Trophoblast cell (in vitro differentiated cells and primary cell): ENCODE data around the gene KCNT1.
"Not testable (repeated sequence)": the region's sequence is repeated elsewhere in the genome, so short reads cannot be mapped to it uniquely, and the experiment has no call there.

Experiments used
- DNase-seq, 2 donors: peaks; one replicate each; pipeline ENCODE4 v3.0.0-alpha.2; 2016
- H2AFZ ChIP-seq: 2 replicates; pipeline ENCODE4 v1.6.1; 2013; ENCODE audit warnings: low read length, moderate library complexity, mild to moderate bottlenecking; ENCODE audit not compliant: insufficient read depth, poor library complexity
- H2AK5ac ChIP-seq: 2 replicates; pipeline ENCODE4 v1.6.1; 2013; ENCODE audit warnings: mild to moderate bottlenecking, low read length
- H2BK120ac ChIP-seq: 2 replicates; pipeline ENCODE4 v1.6.1; 2013; ENCODE audit warnings: low read length, mild to moderate bottlenecking, moderate library complexity; ENCODE audit not compliant: insufficient read depth, poor library complexity
- H2BK12ac ChIP-seq: 2 replicates; pipeline ENCODE4 v1.6.1; 2013; ENCODE audit warnings: mild to moderate bottlenecking, low read length, moderate library complexity
- H2BK5ac ChIP-seq: 2 replicates; pipeline ENCODE4 v1.6.1; 2013; ENCODE audit warnings: low read length, low read depth, moderate library complexity, mild to moderate bottlenecking; ENCODE audit not compliant: poor library complexity
- H3K14ac ChIP-seq: 2 replicates; pipeline ENCODE4 v1.6.1; 2013; ENCODE audit warnings: mild to moderate bottlenecking, low read length
- H3K18ac ChIP-seq: 2 replicates; pipeline ENCODE4 v1.6.1; 2013; ENCODE audit warnings: mild to moderate bottlenecking, low read length
- H3K23ac ChIP-seq: 2 replicates; pipeline ENCODE4 v1.6.1; 2013; ENCODE audit warnings: low read length
- H3K27ac ChIP-seq: 2 replicates; pipeline ENCODE4 v1.5.1; 2013; ENCODE audit warnings: low read depth, mild to moderate bottlenecking, inconsistent platforms, low read length, moderate library complexity
- H3K27me3 ChIP-seq: 2 replicates; pipeline ENCODE4 v1.6.1; 2013; ENCODE audit warnings: inconsistent platforms, mild to moderate bottlenecking, low read length, moderate library complexity; ENCODE audit not compliant: insufficient read depth
- H3K36me3 ChIP-seq, 2 experiments: 1 replicate in 1 of 2; 2 replicates in 1 of 2; pipeline ENCODE4 v1.6.1; 2013; ENCODE audit warnings: low read length in 2 of 2, mild to moderate bottlenecking in 2 of 2, moderate library complexity in 1 of 2; ENCODE audit not compliant: insufficient read depth in 2 of 2, control insufficient read depth in 1 of 2
- H3K4ac ChIP-seq: 2 replicates; pipeline ENCODE4 v1.6.1; 2013; ENCODE audit warnings: low read depth, mild to moderate bottlenecking, low read length, moderate library complexity
- H3K4me1 ChIP-seq, 2 experiments: 1 replicate in 1 of 2; 2 replicates in 1 of 2; pipeline ENCODE4 v1.6.1; 2013; ENCODE audit warnings: low read length in 2 of 2, mild to moderate bottlenecking in 2 of 2, moderate library complexity in 1 of 2; ENCODE audit not compliant: insufficient read depth in 2 of 2, control insufficient read depth in 1 of 2
- H3K4me2 ChIP-seq: 2 replicates; pipeline ENCODE4 v1.6.1; 2013; ENCODE audit warnings: inconsistent platforms, mild to moderate bottlenecking, low read length, moderate library complexity
- H3K4me3 ChIP-seq: 2 replicates; pipeline ENCODE4 v1.5.1; 2013; ENCODE audit warnings: mild to moderate bottlenecking, low read depth, low read length, inconsistent platforms
- H3K79me1 ChIP-seq: one replicate; pipeline ENCODE4 v1.6.1; 2013; ENCODE audit warnings: low read length
- H3K79me2 ChIP-seq: 2 replicates; pipeline ENCODE4 v1.6.1; 2013; ENCODE audit warnings: low read length, mild to moderate bottlenecking; ENCODE audit not compliant: control insufficient read depth, insufficient read depth, poor library complexity
- H3K9ac ChIP-seq: 2 replicates; pipeline ENCODE4 v1.6.1; 2013; ENCODE audit warnings: mild to moderate bottlenecking, low read length
- H3K9me3 ChIP-seq: 2 replicates; pipeline ENCODE4 v1.6.1; 2013; ENCODE audit warnings: low read depth, mild to moderate bottlenecking, control low read depth, inconsistent platforms, low read length; ENCODE audit not compliant: insufficient read depth
- H4K12ac ChIP-seq: 2 replicates; pipeline ENCODE4 v1.6.1; 2013; ENCODE audit warnings: low read depth, mild to moderate bottlenecking, low read length, moderate library complexity
- H4K8ac ChIP-seq: 2 replicates; pipeline ENCODE4 v1.6.1; 2013; ENCODE audit warnings: low read depth, mild to moderate bottlenecking, low read length, moderate library complexity
- H4K91ac ChIP-seq: one replicate; pipeline ENCODE4 v1.6.1; 2013; ENCODE audit warnings: low read depth, mild to moderate bottlenecking, low read length, moderate library complexity
- WGBS: extraction: QIAGEN DNeasy Blood & Tissue Kit; methylation state at CpG from one replicate; pipeline ENCODE4 v1.1.7; 2013; ENCODE audit warnings: missing lambda C conversion rate; ENCODE audit not compliant: insufficient read length, insufficient coverage; ENCODE audit errors: extremely low coverage; 5-methylcytosine and 5-hydroxymethylcytosine counted together

Gene KCNT1

GRCh38 chr9:135670721-135671590 lies 31.0 kb upstream of the KCNT1 start:
- no peaks in the 10 kb centered on the region for H3K27me3 ChIP-seq
- no peak overlapping the region for H2BK5ac ChIP-seq
- H4K91ac ChIP-seq, result no peak overlapping the region
- H2AK5ac ChIP-seq, result no peak overlapping the region
- no peak overlapping the region for H3K4me3 ChIP-seq
- H3K9me3 ChIP-seq, result peaks cover 28% of the 10 kb centered on the region
- H3K14ac ChIP-seq, result no peak overlapping the region
- H3K23ac ChIP-seq, result no peak overlapping the region
- H4K8ac ChIP-seq, result no peak overlapping the region
- H2AFZ ChIP-seq, result no peak overlapping the region
- no peak overlapping the region for H3K27ac ChIP-seq
- DNase-seq, result no peak
- H3K4me1 ChIP-seq, result no peaks in the 10 kb centered on the region
- no peak overlapping the region for H4K12ac ChIP-seq
- WGBS, result no CpG with 5 or more reads among the region's 41 CpGs
- no peak overlapping the region for H3K18ac ChIP-seq
- H3K4me2 ChIP-seq, result no peak overlapping the region
- no peaks in the 10 kb centered on the region for H3K79me2 ChIP-seq
- no peaks in the 10 kb centered on the region for H3K79me1 ChIP-seq
- no peaks in the 10 kb centered on the region for H3K36me3 ChIP-seq
- H3K4ac ChIP-seq, result no peak overlapping the region
- H2BK120ac ChIP-seq, result no peak overlapping the region
- H2BK12ac ChIP-seq, result no peak overlapping the region
- H3K9ac ChIP-seq, result no peak overlapping the region

GRCh38 chr9:135671591-135672041 lies 30.4 kb upstream of the KCNT1 start:
- H3K4me2 ChIP-seq, result no peak overlapping the region
- H3K4ac ChIP-seq, result no peak overlapping the region
- no peak overlapping the region for H4K8ac ChIP-seq
- no peak overlapping the region for H3K4me3 ChIP-seq
- H3K9ac ChIP-seq, result no peak overlapping the region
- no peak overlapping the region for H2BK5ac ChIP-seq
- H3K79me2 ChIP-seq, result no peaks in the 10 kb centered on the region
- H3K23ac ChIP-seq, result no peak overlapping the region
- no peak overlapping the region for H4K91ac ChIP-seq
- H2AFZ ChIP-seq, result no peak overlapping the region
- H3K27ac ChIP-seq, result no peak overlapping the region
- H3K27me3 ChIP-seq, result no peaks in the 10 kb centered on the region
- no peak overlapping the region for H2BK12ac ChIP-seq
- H2AK5ac ChIP-seq, result no peak overlapping the region
- no peaks in the 10 kb centered on the region for H3K79me1 ChIP-seq
- DNase-seq, result no peak
- no peak overlapping the region for H4K12ac ChIP-seq
- H3K14ac ChIP-seq, result no peak overlapping the region
- no CpG with 5 or more reads among the region's 17 CpGs for WGBS
- peaks cover 28% of the 10 kb centered on the region for H3K9me3 ChIP-seq
- no peak overlapping the region for H3K18ac ChIP-seq
- H3K36me3 ChIP-seq, result no peaks in the 10 kb centered on the region
- no peak overlapping the region for H2BK120ac ChIP-seq
- H3K4me1 ChIP-seq, result no peaks in the 10 kb centered on the region

GRCh38 chr9:135672786-135673185 lies 29.2 kb upstream of the KCNT1 start:
- not testable (repeated sequence) for H3K27me3 ChIP-seq, H2AFZ ChIP-seq, H3K79me1 ChIP-seq, H2BK120ac ChIP-seq, H3K4me1 ChIP-seq, H3K36me3 ChIP-seq, H3K23ac ChIP-seq, H3K4me2 ChIP-seq, H3K4me3 ChIP-seq, DNase-seq, H2AK5ac ChIP-seq, H3K18ac ChIP-seq, H2BK12ac ChIP-seq, H3K27ac ChIP-seq, H3K14ac ChIP-seq, H3K9ac ChIP-seq, H4K12ac ChIP-seq, H3K4ac ChIP-seq, H4K91ac ChIP-seq, H3K79me2 ChIP-seq, H4K8ac ChIP-seq, H2BK5ac ChIP-seq
- H3K9me3 ChIP-seq, result peaks cover 25% of the 10 kb centered on the region
- WGBS, result no CpG with 5 or more reads among the region's 7 CpGs

- no CpG with 5 or more reads among the region's 8 CpGs for WGBS
Observed at GRCh38 chr9:135673941-135674340, 28.0 kb upstream of the KCNT1 start.

More at GRCh38 chr9:135673941-135674340, 28.0 kb upstream of the KCNT1 start:
- Histone ChIP-seq H3K36me3 (no peaks in the 10 kb centered on the region), H4K8ac (no peak overlapping the region), H3K9ac (no peak overlapping the region), H3K27ac (no peak overlapping the region), H3K4ac (no peak overlapping the region), H2AFZ (no peak overlapping the region), H3K4me1 (no peaks in the 10 kb centered on the region), H3K79me2 (no peaks in the 10 kb centered on the region), H3K14ac (no peak overlapping the region), H3K79me1 (no peaks in the 10 kb centered on the region), H2AK5ac (no peak overlapping the region), H3K27me3 (no peaks in the 10 kb centered on the region), H3K9me3 (peaks cover 18% of the 10 kb centered on the region), H3K23ac (no peak overlapping the region), H2BK120ac (no peak overlapping the region), H3K4me2 (no peak overlapping the region), H3K4me3 (no peak overlapping the region), H4K91ac (no peak overlapping the region), H2BK12ac (no peak overlapping the region), H2BK5ac (no peak overlapping the region), H3K18ac (no peak overlapping the region), H4K12ac (no peak overlapping the region)
- no peak for DNase-seq
